PFSK-1 (cell line): Measurements from ENCODE around the gene MIER3.

ENCODE experiments used
- FOXP2 ChIP-seq: optimal IDR thresholded peaks from 2 replicates; pipeline ENCODE3; 2011; ENCODE audit warnings: borderline replicate concordance, control low read depth, inconsistent platforms; ENCODE audit not compliant: insufficient read depth; ENCODE audit errors: extremely low read length, extremely low read depth
- POLR2AphosphoS5 ChIP-seq: IDR thresholded peaks from 2 replicates; pipeline ENCODE4 v1.6.1; 2012; ENCODE audit warnings: low read depth, mild to moderate bottlenecking, control low read depth, low read length, moderate library complexity
- REST ChIP-seq, 2 experiments: IDR thresholded peaks; 2 replicates each; pipeline versions ENCODE4 v1.6.1 to v1.8.0; 2011 to 2012; ENCODE audit warnings: low read depth in 2 of 2, low read length in 2 of 2, control low read depth in 1 of 2, inconsistent platforms in 1 of 2, mild to moderate bottlenecking in 1 of 2, moderate library complexity in 1 of 2; ENCODE audit not compliant: insufficient read depth in 1 of 2
- SIN3A ChIP-seq: IDR thresholded peaks from 2 replicates; pipeline ENCODE4 v1.6.1; 2012; ENCODE audit warnings: mild to moderate bottlenecking, low read length, moderate library complexity, borderline replicate concordance; ENCODE audit not compliant: insufficient read depth
- TAF1 ChIP-seq: IDR thresholded peaks from 2 replicates; pipeline ENCODE4 v1.6.1; 2012; ENCODE audit warnings: low read length, control low read depth, borderline replicate concordance; ENCODE audit not compliant: insufficient read depth

Gene MIER3

GRCh38 chr5:56964173-56964572 lies 12.2 kb upstream of the MIER3 start:
- no peak for TF ChIP-seq FOXP2
- no peak for TF ChIP-seq REST (IDR thresholded peaks at IDR 0.05; ENCODE audit: insufficient read depth in 1 of 2, low read depth in 2 of 2, low read length in 2 of 2)
- TF ChIP-seq SIN3A = no peak

GRCh38 chr5:56963246-56963645 lies 11.3 kb upstream of the MIER3 start:
- TF ChIP-seq POLR2AphosphoS5 = no peak

- TF ChIP-seq REST (IDR thresholded peaks at IDR 0.05; ENCODE audit: insufficient read depth in 1 of 2, low read depth in 2 of 2, low read length in 2 of 2) (no peak), POLR2AphosphoS5 (no peak), FOXP2 (no peak), TAF1 (no peak), SIN3A (no peak)
These were observed 10.4 kb upstream of the MIER3 start for GRCh38 chr5:56962286-56962685.

GRCh38 chr5:56961746-56962145 lies 9.8 kb upstream of the MIER3 start:
- TF ChIP-seq FOXP2 (no peak), REST (IDR thresholded peaks at IDR 0.05; ENCODE audit: insufficient read depth in 1 of 2, low read depth in 2 of 2, low read length in 2 of 2) (no peak), TAF1 (no peak), SIN3A (no peak), POLR2AphosphoS5 (no peak)

- TF ChIP-seq POLR2AphosphoS5 (no peak), FOXP2 (no peak), SIN3A (no peak), REST (IDR thresholded peaks at IDR 0.05; ENCODE audit: insufficient read depth in 1 of 2, low read depth in 2 of 2, low read length in 2 of 2) (no peak), TAF1 (no peak)
These were observed 7.4 kb upstream of the MIER3 start for GRCh38 chr5:56959326-56959725.
